ENCODE measurements around the gene ZDHHC13.

Gene ZDHHC13

GRCh38 chr11:19200410-19201201, 83.6 kb downstream of the ZDHHC13 start:
- no peaks in the 10 kb centered on the region for H3K4me1 ChIP-seq
- intact Hi-C loops (cut with DNase I; ENCODE audit: low total_unique reads) = no loop called here
- TF ChIP-seq CTCF (IDR thresholded peaks at IDR 0.05) = no peak
- no peak overlapping the region for H3K4me3 ChIP-seq
- H3K27ac ChIP-seq = no peak overlapping the region
- DNase-seq = no peak
- no peaks in the 10 kb centered on the region for H3K36me3 ChIP-seq
- no peaks in the 10 kb centered on the region for H3K27me3 ChIP-seq
- no peaks in the 10 kb centered on the region for H3K9me3 ChIP-seq

- Histone ChIP-seq H3K36me3 (no peaks in the 10 kb centered on the region), H3K4me3 (no peak within 1 kb of the TSS), H3K4me1 (no peaks in the 10 kb centered on the region), H3K27me3 (no peaks in the 10 kb centered on the region), H3K27ac (no peak within 1 kb of the TSS), H3K9me3 (no peaks in the 10 kb centered on the region)
- TF ChIP-seq CTCF (IDR thresholded peaks at IDR 0.05) = no peak
- DNase-seq = no peak
- intact Hi-C loops (cut with DNase I; ENCODE audit: low total_unique reads) = no loop called here
Measured at GRCh38 chr11:19201737-19202605, 85.0 kb downstream of the ZDHHC13 start, which contains the start of gene CSRP3. Gene CSRP3 (minus strand): TSS chr11:19201983. CDS start chr11:19192448, 9,535 bp downstream.

GRCh38 chr11:19204836-19205235, 87.9 kb downstream of the ZDHHC13 start:
- no peaks in the 10 kb centered on the region for H3K27me3 ChIP-seq

GRCh38 chr11:19208181-19208580, 91.2 kb downstream of the ZDHHC13 start:
- Histone ChIP-seq H3K36me3 (no peaks in the 10 kb centered on the region), H3K27me3 (peaks cover 0 to 3% of the 10 kb centered on the region in 2 donors), H3K27ac (no peak overlapping the region), H3K4me1 (no peaks in the 10 kb centered on the region), H3K9me3 (no peaks in the 10 kb centered on the region), H3K4me3 (no peak overlapping the region)
- TF ChIP-seq CTCF (IDR thresholded peaks at IDR 0.05) = no peak
- DNase-seq = no peak
- intact Hi-C loops (cut with DNase I; ENCODE audit: low total_unique reads) = no loop called here

More at GRCh38 chr11:19204836-19205235, 87.9 kb downstream of the ZDHHC13 start:
- no peaks in the 10 kb centered on the region for H3K4me1 ChIP-seq
- no peak for DNase-seq
- TF ChIP-seq CTCF (IDR thresholded peaks at IDR 0.05) = no peak
- intact Hi-C loops (cut with DNase I; ENCODE audit: low total_unique reads) = no loop called here
- H3K36me3 ChIP-seq = no peaks in the 10 kb centered on the region
- no peaks in the 10 kb centered on the region for H3K9me3 ChIP-seq
- no peak overlapping the region for H3K4me3 ChIP-seq
- no peak overlapping the region for H3K27ac ChIP-seq

GRCh38 chr11:19208959-19209546, 92.1 kb downstream of the ZDHHC13 start:
- DNase-seq = no peak
- H3K4me1 ChIP-seq = no peaks in the 10 kb centered on the region
- H3K4me3 ChIP-seq = no peak overlapping the region

More at GRCh38 chr11:19208959-19209546, 92.1 kb downstream of the ZDHHC13 start:
- Histone ChIP-seq H3K36me3 (no peaks in the 10 kb centered on the region), H3K27ac (no peak overlapping the region), H3K9me3 (no peaks in the 10 kb centered on the region), H3K27me3 (peaks cover 0 to 3% of the 10 kb centered on the region in 2 donors)
- intact Hi-C loops (cut with DNase I; ENCODE audit: low total_unique reads) = no loop called here
- TF ChIP-seq CTCF (IDR thresholded peaks at IDR 0.05) = no peak
